ENCODE results near the gene SORBS2. TPM values are rescaled to one million over a fixed set of nuclear protein-coding genes. Genes with fewer than 3 reads are reported as not detected.

The SORBS2 gene
- total and polyA plus RNA-seq, 2 donors (not counting 1 experiment from before 2014, with no cell fraction given), result 0.25 to 0.89 TPM

- Histone ChIP-seq H3K36me3 (replicated peaks in 1 of 2; ENCODE audit: control extremely low read depth in 1 of 2, control insufficient read depth in 1 of 2, extremely low read depth in 1 of 2, insufficient read depth in 2 of 2, low read length in 1 of 2) (no peaks in the 10 kb centered on the region), H3K9me3 (ENCODE audit: control extremely low read depth in 1 of 3, control insufficient read depth in 2 of 3, insufficient read depth in 1 of 3, low read length in 2 of 3) (peaks cover 0 to 4% (median 0%) of the 10 kb centered on the region in 3 donors)
- 100% methylated on average over 4 of the region's 11 CpGs for WGBS (ENCODE audit: insufficient coverage)
Measured at GRCh38 chr4:185792384-185793115, 19.4 kb downstream of the SORBS2 start.

More at GRCh38 chr4:185792384-185793115, 19.4 kb downstream of the SORBS2 start:
- ChIA-PET CTCF (no interaction called here), POLR2A (no interaction called here)
- Histone ChIP-seq H3K4me2 (replicated peaks; ENCODE audit: low read depth, low read length, poor library complexity, severe bottlenecking) (no peak overlapping the region), H3K27me3 (replicated peaks in 1 of 4; ENCODE audit: control extremely low read depth in 1 of 4, control insufficient read depth in 3 of 4, insufficient read depth in 4 of 4, low read length in 3 of 4) (no peaks in the 10 kb centered on the region), H3K9ac (ENCODE audit: low read length) (no peak overlapping the region), H4K20me1 (ENCODE audit: control insufficient read depth, insufficient read depth, low read length, poor library complexity, severe bottlenecking) (no peaks in the 10 kb centered on the region), H3K79me2 (ENCODE audit: control insufficient read depth, insufficient read depth, low read length) (no peaks in the 10 kb centered on the region), H3K4me3 (ENCODE audit: control extremely low read depth in 1 of 5, extremely low read depth in 1 of 5, insufficient read depth in 1 of 5, low read depth in 2 of 5, low read length in 4 of 5) (no peak overlapping the region), H3K27ac (ENCODE audit: low read length in 2 of 2) (no peak overlapping the region), H2AFZ (ENCODE audit: insufficient read depth, low read depth, low read length, poor library complexity, severe bottlenecking) (no peak overlapping the region), H3K4me1 (ENCODE audit: control insufficient read depth in 2 of 2, insufficient read depth in 2 of 2, low read length in 2 of 2) (no peaks in the 10 kb centered on the region)
- Mint-ChIP-seq H3K4me1 (no peaks in the 10 kb centered on the region), H3K27ac (no peak overlapping the region), H3K4me3 (no peak overlapping the region), H3K9me3 (ENCODE audit: insufficient read depth) (no peaks in the 10 kb centered on the region), H3K27me3 (peaks cover 9% of the 10 kb centered on the region)
- intact Hi-C loops (cut with micrococcal nuclease), result no loop called here
- no peak for ATAC-seq (ENCODE audit: low read depth)
- DNase-seq, result no peak
- no peak for TF ChIP-seq CTCF (IDR thresholded peaks at IDR 0.05)
- no peak for TF ChIP-seq EZH2 (IDR thresholded peaks at IDR 0.05; ENCODE audit: borderline replicate concordance, insufficient read depth, low read depth, low read length, poor library complexity, severe bottlenecking)
